PC-9 (cell line): ENCODE data around the gene CD200. TPM values are rescaled to one million over a fixed set of nuclear protein-coding genes. Genes with fewer than 3 reads are reported as not detected.

Experiments
- BruUV-seq: library from RNA; stranded (reverse); fragments of 400-500 nt; replicated peaks from 2 replicates; lab custom pipeline; 2021; lab: Mats Ljungman, UMichigan
- CTCF ChIA-PET: fragments of 300-600 bp; sonication (Branson Sonifier 250); formaldehyde crosslinking; loops from one replicate; lab custom pipeline; 2022; ENCODE audit warnings: antibody characterized with exemption; lab: Charles Lee
- POLR2A ChIA-PET: fragments of 300-600 bp; sonication (Branson Sonifier 250); formaldehyde crosslinking; loops from one replicate; lab custom pipeline; 2022; ENCODE audit warnings: antibody characterized with exemption; ENCODE audit not compliant: unreplicated experiment; lab: Charles Lee
- DNase-seq, 2 experiments: peaks; one replicate each; pipeline versions ENCODE4 v3.0.0 to v3.0.0-alpha.2; 2015 to 2022; ENCODE audit warnings: mixed read lengths in 1 of 2
- H2AFZ ChIP-seq: fragments of 200-600 bp; sonication (generic); 2 replicates; pipeline ENCODE4 v1.8.1; 2017; ENCODE audit warnings: antibody characterized with exemption
- H3F3A ChIP-seq: fragments of 200-600 bp; sonication (generic); 2 replicates; pipeline ENCODE4 v1.8.1; 2017; ENCODE audit warnings: antibody characterized with exemption, mild to moderate bottlenecking, low read depth; ENCODE audit not compliant: insufficient read depth
- H3K27ac ChIP-seq: fragments of 200-600 bp; sonication (generic); 2 replicates; pipeline ENCODE4 v1.6.1; 2016; ENCODE audit warnings: mixed run types
- H3K27me3 ChIP-seq: fragments of 200-600 bp; sonication (generic); 2 replicates; pipeline ENCODE4 v1.6.1; 2016; ENCODE audit warnings: low read depth, mixed run types; ENCODE audit not compliant: insufficient read depth
- H3K36me3 ChIP-seq: fragments of 200-600 bp; sonication (generic); 2 replicates; pipeline ENCODE4 v1.6.1; 2016; ENCODE audit warnings: low read depth, mixed run types
- H3K4me1 ChIP-seq: fragments of 200-600 bp; sonication (generic); replicated peaks from 2 replicates; pipeline ENCODE4 v1.6.1; 2016; ENCODE audit warnings: mixed run types; ENCODE audit not compliant: insufficient read depth
- H3K4me2 ChIP-seq: fragments of 200-600 bp; sonication (generic); 2 replicates; pipeline ENCODE4 v1.6.1; 2017; ENCODE audit warnings: mixed run types
- H3K4me3 ChIP-seq: fragments of 200-600 bp; sonication (generic); 2 replicates; pipeline ENCODE4 v1.6.1; 2016; ENCODE audit warnings: mixed run types
- H3K79me2 ChIP-seq: fragments of 200-600 bp; sonication (generic); 2 replicates; pipeline ENCODE4 v1.6.1; 2017; ENCODE audit warnings: low read depth, mixed run types
- H3K9me2 ChIP-seq: fragments of 200-600 bp; sonication (generic); 2 replicates; pipeline ENCODE4 v1.8.1; 2017; ENCODE audit warnings: mild to moderate bottlenecking; ENCODE audit not compliant: insufficient read depth
- H3K9me3 ChIP-seq: fragments of 200-600 bp; sonication (generic); 2 replicates; pipeline ENCODE4 v1.8.1; 2016; ENCODE audit warnings: low read depth; ENCODE audit not compliant: insufficient read depth
- H4K20me1 ChIP-seq: fragments of 200-600 bp; sonication (generic); 2 replicates; pipeline ENCODE4 v1.8.1; 2017; ENCODE audit not compliant: insufficient read depth
- EZH2 ChIP-seq: fragments of 200-600 bp; sonication (generic); IDR thresholded peaks from 2 replicates; pipeline ENCODE4 v1.8.0; 2017; ENCODE audit warnings: antibody characterized with exemption, low read depth
- intact Hi-C: fragments of 100-400 bp; cut with micrococcal nuclease; formaldehyde crosslinking; loops from one replicate; pipeline ENCODE4 v1.10.0; 2022; ENCODE audit not compliant: unreplicated experiment
- total RNA-seq: library from RNA; stranded (reverse); gene quantifications from 2 replicates; pipeline ENCODE4 v1.2.3, GENCODE V29; 2021
- TF ChIP-seq, protein P1 (sequence below): fragments of 200-600 bp; sonication (generic); conservative IDR thresholded peaks from 2 replicates; pipeline ENCODE4 v1.6.1; 2017; ENCODE audit warnings: mixed run types, antibody characterized with exemption, mild to moderate bottlenecking, moderate library complexity

Gene CD200
- total RNA-seq, 1 experiment from 2014 or later: 4.0 TPM

DNA sequence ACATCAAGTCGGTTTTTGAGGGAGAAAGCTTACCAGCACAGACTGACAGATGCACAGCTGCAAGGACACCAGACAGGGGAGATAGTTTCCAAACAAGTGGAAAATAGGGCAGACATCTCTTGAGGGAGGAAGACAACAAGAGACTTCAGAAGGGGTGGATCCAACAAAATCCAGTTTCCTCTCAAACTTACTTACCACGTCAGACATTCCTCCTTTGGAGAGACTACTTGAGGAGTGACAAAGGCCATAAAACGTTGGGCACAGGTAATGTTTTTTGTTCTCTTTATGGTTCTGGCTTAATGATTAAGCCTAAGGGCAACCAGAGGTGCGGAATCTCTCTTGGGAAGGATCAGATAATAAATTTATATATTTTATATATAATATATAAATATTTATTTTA, 76.1 kb downstream of the CD200 start:
- intact Hi-C loops: no loop called here
- ChIA-PET CTCF (no interaction called here), POLR2A (no interaction called here)
- Histone ChIP-seq H3K9me3 (no peaks in the 10 kb centered on the region), H3K4me2 (no peak overlapping the region), H3F3A (no peaks in the 10 kb centered on the region), H3K27me3 (no peaks in the 10 kb centered on the region), H2AFZ (no peak overlapping the region), H3K4me3 (no peak overlapping the region), H3K27ac (no peak overlapping the region), H3K79me2 (no peaks in the 10 kb centered on the region), H3K4me1 (no peaks in the 10 kb centered on the region), H3K36me3 (no peaks in the 10 kb centered on the region), H3K9me2 (no peaks in the 10 kb centered on the region), H4K20me1 (no peaks in the 10 kb centered on the region)
- TF ChIP-seq, protein P1, sequence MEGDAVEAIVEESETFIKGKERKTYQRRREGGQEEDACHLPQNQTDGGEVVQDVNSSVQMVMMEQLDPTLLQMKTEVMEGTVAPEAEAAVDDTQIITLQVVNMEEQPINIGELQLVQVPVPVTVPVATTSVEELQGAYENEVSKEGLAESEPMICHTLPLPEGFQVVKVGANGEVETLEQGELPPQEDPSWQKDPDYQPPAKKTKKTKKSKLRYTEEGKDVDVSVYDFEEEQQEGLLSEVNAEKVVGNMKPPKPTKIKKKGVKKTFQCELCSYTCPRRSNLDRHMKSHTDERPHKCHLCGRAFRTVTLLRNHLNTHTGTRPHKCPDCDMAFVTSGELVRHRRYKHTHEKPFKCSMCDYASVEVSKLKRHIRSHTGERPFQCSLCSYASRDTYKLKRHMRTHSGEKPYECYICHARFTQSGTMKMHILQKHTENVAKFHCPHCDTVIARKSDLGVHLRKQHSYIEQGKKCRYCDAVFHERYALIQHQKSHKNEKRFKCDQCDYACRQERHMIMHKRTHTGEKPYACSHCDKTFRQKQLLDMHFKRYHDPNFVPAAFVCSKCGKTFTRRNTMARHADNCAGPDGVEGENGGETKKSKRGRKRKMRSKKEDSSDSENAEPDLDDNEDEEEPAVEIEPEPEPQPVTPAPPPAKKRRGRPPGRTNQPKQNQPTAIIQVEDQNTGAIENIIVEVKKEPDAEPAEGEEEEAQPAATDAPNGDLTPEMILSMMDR: no peak
- TF ChIP-seq EZH2: no peak
- no TSS peak for BruUV-seq
- DNase-seq: no peak

DNA sequence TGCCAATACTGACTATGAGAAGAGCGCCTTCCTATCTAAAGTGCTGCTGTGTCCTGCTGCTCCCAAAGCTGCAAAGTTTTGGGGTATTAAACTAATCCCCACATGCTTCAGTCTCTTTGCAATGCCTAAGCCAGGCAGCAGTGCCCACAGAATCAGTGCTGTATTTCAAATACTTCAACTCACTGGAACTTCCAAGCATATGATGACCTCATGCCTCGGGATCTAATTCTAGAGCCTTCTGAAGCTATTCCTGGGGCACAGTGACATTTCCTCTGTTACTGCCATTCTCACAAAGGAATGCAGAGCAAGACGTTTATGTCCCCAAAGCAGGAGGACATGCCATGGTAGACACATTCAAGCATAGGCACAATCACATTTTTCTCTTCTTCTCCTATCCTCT, 78.5 kb downstream of the CD200 start:
- CTCF ChIA-PET: no interaction called here
- intact Hi-C loops: no loop called here
- Histone ChIP-seq H3K9me2 (no peaks in the 10 kb centered on the region), H3K4me3 (no peak overlapping the region), H3K4me1 (no peaks in the 10 kb centered on the region), H3K27me3 (no peaks in the 10 kb centered on the region), H3K79me2 (no peaks in the 10 kb centered on the region), H3K36me3 (no peaks in the 10 kb centered on the region), H3K4me2 (no peak overlapping the region), H3K9me3 (no peaks in the 10 kb centered on the region), H3F3A (no peaks in the 10 kb centered on the region), H4K20me1 (no peaks in the 10 kb centered on the region), H3K27ac (no peak overlapping the region), H2AFZ (no peak overlapping the region)
- TF ChIP-seq, protein P1: no peak
- no peak for DNase-seq
- POLR2A ChIA-PET: no interaction called here
- BruUV-seq: no TSS peak

Other genes starting within 250 kb of the CD200 start
- 7.5 and 9.9 TPM in 2 replicates for gene C3orf52, start 246.8 kb upstream of the CD200 start, total RNA-seq
- not detected in 2 replicates for gene GCSAM, start 199.9 kb upstream of the CD200 start, total RNA-seq
- gene SLC9C1, start 38.9 kb upstream of the CD200 start, total RNA-seq: not detected in 2 replicates
- not detected in 2 replicates for gene BTLA, start 166.3 kb downstream of the CD200 start, total RNA-seq
- gene ATG3, start 228.8 kb downstream of the CD200 start, total RNA-seq: 66.8 and 68.9 TPM in 2 replicates
- gene SLC35A5, start 228.9 kb downstream of the CD200 start, total RNA-seq: 24.2 and 35.7 TPM in 2 replicates